Activated T-helper 1 cell treated with Interleukin-2 at 50 U/mL for 16 hours (primary cell): ENCODE measurements around the gene FGF19.
"Not testable (repeated sequence)": the region's sequence is repeated elsewhere in the genome, so short reads cannot be mapped to it uniquely, and the experiment has no call there.

Experiments
- DNase-seq: peaks from one replicate; pipeline ENCODE4 v3.0.0-alpha.2; 2020; ENCODE audit warnings: low read depth

Gene FGF19

DNA sequence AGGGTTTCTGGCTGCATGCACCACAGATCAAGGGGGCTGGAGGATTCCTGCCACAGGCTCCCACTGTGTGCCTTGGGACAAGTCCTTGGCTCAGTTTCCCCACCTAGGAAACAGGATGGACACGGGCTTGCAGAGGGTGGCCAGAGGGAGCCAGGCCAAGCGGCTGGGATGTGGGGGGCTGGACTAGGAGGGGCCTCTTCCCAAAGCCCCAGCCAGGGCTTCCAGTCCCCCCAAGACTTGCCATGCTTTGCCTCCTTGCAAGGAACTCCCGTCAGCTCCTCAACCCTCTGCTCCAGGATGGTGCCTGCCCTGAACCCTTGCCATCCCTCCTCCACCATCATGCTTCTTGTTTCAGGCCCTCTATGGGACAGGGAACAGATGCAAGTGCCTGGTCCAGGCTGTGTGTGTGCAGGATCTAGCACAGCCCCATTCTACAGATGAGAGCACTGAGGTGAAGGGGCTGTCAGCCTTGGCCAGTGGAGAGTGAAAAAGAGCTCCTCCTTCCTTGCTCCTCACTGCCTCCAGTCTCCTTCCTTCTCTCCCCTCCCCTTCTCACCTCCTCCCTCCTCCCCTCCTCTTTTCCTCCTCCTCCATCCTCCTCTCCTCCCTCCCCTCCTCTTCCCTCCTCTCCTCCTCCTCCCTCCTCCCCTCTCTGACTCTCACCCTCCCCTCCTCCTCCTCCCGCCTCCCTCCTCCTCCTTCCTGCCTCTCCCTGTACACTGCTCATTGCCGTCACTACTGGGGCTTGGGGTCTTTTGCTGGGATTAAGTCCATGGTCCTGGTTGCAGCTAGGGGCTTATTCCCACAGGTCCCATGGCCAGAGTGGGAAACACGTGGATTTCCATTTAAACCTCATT, 13.3 kb upstream of the FGF19 start:
- no peak for DNase-seq

DNA sequence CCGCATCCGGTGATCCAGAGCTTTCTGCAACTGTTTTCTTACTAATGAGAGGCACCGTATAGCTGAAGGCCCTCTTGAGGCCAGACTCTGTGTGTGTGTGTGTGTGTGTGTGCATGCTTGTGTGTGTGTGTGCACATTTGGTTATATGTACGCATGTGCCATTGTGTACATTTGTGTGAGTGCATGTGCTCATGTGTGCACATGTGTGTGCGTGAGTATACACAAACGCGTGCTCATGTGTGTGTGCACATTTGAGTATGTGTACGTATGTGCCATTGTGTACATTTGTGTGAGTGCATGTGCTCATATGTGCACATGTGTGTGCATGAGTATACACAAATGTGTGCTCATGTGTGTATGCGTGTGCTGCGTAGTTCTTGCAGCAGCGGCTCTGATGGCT, 12.3 kb upstream of the FGF19 start:
- DNase-seq: no peak

DNA sequence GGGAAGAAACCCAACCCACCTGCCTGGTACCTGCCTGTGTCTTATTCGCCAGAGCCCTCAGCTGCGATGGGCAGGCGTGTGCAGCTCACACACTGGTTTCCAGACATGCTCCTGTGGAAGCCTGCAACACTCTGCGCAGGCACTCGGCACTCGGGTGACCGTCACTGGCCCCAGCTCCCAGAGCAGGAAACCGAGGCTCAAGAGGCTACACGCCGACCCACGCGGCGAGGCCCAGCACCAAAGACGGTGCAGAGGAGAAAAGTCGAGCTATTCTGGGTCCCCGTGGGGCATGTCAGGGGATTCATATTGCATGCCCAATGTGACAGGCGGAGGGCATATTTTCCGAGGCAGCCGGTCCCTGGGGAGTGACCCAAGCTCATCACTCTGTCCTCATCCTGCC, 11.6 kb upstream of the FGF19 start:
- no peak for DNase-seq

DNA sequence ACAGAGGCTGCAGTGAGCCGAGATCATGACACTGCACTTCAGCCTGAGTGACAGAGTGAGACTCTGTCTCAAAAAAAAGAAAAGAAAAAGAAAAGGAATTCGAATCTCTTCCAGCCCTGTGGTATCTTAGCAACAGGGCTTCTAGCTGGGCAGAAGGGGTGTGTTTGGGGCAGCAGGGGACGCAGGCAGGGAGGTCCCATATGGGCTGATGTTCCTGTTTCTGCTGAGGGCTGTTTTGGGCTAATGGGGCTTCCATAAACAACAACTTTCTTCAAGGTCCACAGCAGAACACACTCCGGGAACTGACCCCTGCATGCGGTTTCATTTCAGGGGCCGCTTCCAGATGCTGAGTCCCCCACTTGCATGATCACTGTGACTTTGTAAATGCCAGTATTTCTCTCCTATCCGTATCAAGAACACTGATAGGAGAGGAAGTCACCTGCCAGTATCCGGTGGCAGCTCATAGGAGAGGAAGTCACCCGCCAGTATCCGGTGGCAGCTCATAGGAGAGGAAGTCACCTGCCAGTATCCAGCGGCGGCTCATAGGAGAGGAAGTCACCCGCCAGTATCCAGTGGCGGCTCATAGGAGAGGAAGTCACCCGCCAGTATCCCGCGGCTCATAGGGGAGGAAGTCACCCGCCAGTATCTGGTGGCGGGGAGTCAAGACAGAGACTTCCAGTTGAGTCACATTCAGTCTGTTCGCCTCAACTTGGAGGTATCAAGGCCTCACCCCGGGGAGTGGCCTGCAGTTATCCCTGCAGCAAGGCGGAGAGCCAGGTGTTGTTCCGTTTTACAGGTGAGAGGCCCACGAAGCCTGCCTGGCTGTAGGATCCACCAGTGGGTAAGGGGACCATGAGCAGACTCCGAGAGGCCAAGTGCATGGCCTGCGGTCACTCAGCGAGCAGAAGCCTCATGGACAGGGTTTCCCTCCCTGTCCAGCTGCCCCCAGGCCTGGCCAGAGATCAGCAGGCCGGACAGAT, 8.3 kb upstream of the FGF19 start:
- DNase-seq: no peak

DNA sequence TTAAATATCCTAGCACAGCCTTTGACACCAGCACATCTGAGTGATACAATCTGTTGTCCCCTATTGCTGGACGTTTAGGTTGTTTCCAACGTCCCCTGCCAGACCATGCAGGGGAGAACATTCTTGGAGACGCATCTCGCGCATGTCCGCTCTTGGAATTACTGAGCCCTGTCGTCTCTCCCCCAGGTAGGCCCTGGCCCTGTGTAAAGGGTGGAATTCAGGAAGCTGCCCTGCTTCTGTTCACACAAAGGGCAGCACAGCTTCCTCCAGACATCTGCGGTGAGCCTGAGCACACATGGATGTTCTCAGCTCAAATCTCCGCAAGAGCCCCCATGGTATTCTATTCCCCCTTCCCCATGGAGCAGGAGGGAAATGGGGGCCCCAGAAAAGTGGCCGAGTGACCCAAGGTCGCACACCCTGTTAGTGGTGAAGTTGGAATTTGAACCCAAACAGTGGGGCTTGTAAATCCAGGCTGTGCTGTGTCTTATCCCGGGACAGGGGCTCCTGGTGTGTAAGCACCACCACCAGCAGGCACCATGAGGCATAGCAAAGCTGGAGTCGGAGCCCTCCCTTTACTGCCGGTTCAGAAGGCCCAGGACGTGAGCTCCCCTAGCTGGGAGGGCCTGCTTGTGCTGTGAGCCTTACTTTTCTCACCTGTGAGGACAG, 5.0 kb upstream of the FGF19 start:
- DNase-seq: no peak

DNA sequence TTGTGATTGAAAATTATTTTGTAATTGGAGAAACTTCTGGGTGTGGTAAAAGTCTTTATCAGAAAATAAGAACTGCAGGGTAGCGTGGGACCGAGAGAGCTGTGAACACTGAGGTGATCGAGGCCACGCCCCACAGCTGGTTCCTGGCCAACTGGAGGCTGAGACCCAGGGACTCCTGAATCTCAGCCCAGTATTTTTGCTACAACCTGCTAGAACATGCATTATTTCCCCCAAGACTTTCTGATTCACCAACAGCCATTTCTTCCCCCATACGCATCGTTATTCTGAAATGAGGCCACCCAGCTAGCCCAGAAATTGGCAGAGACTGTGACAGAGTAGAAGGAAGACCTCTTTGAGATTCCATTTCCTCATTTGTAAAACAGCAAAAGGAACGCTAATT, 3.4 kb upstream of the FGF19 start:
- no peak for DNase-seq

DNA sequence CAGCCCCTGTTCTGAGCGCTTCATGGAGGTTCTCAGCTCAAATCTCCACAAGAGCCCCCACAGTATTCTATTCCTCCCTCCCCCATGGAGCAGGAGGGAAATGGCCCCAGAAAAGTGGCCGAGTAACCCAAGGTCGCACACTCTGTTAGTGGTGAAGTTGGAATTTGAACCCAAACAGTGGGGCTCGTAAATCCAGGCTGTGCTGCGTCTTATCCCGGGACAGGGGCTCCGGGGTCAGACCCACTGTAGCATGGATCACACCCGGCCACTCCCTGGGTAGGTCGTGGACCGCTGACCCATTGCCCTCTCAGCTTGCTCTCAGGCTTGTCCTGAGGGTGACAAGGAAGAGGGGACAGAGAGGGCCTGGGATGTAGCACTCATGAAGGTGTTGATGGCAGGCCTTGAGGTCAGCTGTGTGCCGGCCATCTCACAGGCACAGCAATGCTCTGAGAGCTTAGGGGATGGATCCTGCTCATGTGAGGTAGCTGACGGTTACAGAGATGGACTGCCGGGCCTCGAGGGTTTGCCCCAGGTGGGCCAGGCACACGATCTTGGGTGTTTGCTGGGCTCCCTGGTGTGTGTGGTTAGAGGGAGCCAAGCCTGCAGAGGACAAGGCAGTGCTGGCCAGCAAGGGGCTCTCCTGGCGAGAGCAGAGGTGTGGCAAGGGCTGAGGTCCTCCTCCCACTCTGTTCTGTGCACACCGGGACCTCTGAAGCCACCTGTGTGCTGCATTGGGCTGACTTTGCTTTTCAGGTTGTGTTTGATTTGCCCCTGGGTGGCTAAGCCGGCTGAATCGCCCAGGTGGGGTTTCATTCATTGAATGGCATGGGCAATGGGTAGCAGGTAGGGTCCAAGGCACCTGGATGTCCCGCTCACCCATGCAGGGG, 2.3 kb upstream of the FGF19 start:
- no peak for DNase-seq

DNA sequence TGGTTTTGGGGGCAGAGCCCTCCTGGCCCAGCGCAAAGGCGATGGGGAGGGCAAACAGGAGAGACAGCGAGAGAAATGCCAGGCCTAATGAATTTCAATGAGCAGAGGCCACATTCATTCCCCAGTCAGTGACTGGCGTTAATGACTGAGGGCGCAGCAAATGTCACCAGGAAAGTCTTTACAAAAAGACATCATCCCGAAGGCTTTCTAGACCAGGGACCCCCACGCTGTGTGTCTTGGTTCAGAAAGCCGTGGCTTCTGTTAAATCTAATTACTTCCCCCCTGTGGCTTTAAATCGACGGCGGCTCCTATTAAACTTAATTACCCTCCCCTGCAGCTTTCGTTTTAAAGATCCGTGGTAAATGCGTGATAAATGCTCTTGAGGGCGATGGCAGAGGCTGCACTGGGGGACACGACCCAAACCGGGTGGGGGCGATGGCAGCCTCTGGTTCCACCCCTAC, 1.6 kb upstream of the FGF19 start:
- no peak for DNase-seq

DNA sequence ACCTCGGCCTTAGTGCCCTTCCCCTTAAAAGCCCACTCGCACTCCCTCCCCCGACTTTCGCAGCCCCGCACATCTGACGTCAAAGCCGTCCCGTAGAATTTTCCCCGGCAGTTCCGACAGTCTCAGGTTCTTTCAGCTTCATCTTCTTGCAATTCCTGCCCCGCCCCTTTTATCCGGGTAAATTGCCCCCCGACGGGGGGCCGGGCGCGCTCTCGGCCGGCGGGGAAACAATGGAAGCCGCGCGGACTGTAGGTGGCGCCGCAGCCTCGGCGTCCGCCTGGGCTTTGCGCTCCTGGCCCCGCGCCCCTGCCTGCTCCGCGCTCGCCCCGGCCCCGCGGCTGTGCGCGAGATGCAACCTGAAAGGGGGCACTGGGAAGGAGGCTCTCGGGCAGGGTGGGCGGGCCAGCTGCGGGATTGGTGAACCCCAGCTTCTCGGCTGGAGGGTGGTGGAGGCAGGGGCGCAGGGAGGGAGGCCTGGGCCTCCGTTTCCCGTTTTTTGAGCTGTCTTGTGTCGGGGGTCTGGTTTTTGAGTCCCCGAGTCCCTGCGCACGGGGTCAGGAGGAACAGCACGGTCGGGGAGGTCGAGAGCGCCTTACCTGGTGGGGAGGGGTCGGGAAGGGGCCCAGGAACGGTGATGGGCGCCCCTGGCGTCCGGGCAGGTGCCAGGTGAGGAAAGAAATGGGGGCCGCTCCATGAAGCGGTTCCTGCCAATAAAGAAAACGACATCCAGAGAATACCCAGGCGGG, 859 bp upstream of the FGF19 start:
- no peak for DNase-seq

DNA sequence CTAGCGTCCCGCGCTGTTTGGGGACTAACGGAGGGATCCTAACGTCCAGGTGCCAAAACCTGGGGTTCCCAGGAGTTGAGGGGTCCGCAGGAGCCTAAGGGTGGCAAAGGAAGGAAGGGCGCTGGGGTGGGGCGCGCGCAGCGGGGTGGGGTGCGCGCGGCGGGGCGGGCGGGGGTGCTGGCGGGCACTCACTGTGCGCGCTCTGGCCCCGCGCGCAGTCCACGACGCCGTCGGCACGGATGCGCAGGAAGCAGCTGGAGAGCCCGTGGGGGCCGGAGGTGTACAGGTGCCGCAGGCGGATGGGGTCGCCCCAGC, 412 bp downstream of the FGF19 start:
- DNase-seq: no peak

DNA sequence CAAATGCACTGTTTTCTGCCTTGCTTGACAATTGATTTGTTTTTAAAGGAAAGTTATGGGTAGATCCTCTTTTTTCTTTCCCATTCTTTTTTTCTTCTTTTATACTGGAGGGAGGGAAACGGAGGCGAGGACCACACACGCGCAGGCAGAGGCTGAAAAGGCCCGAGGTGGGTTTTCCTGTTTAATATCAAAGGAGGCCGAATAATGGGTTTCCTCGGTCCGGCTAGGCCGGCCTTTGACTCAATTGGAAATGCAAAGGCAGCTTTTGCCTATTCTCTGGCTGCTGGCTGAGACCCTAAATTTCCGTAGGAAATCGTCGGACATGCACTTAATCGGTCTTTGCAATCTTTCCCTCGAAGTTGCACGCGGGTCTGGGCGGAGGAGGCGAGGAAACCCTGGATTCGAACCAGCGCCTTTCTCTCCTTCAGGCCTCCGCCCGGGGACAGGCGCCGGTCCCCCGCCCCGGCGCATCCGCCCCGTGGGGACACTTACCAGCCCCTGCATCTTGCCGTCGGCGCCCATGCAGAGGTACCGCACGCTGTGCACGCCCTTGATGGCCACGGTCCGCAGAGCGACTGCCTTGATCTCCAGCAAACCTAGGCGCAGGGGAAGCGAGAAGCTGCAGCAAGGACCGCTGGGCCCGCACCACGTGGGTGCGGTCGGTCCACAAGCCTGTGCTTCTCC, 911 bp downstream of the FGF19 start:
- DNase-seq: no peak

DNA sequence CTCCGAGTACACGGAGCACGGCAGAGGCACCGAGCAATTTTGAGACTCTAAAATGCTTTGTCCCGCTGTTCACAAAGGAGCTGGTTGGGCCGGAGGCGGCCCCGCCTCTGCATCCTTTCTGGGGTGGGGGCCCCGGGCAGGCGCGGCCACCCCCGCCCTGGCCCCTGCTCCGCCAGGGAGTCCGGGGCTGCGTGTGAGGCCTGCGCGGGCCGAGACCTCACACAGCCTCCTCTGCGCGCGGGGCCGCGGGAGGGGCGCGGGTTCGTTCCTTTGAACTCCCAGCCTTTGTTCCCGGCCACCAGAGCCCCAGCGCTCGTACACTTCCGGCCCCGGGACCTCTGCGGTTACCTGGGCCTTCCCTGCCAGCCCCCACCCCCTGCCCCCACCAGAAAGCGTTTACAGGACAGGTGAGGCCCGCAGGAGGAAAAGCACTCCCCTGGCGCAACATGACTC, 1.6 kb downstream of the FGF19 start:
- DNase-seq: no peak

DNA sequence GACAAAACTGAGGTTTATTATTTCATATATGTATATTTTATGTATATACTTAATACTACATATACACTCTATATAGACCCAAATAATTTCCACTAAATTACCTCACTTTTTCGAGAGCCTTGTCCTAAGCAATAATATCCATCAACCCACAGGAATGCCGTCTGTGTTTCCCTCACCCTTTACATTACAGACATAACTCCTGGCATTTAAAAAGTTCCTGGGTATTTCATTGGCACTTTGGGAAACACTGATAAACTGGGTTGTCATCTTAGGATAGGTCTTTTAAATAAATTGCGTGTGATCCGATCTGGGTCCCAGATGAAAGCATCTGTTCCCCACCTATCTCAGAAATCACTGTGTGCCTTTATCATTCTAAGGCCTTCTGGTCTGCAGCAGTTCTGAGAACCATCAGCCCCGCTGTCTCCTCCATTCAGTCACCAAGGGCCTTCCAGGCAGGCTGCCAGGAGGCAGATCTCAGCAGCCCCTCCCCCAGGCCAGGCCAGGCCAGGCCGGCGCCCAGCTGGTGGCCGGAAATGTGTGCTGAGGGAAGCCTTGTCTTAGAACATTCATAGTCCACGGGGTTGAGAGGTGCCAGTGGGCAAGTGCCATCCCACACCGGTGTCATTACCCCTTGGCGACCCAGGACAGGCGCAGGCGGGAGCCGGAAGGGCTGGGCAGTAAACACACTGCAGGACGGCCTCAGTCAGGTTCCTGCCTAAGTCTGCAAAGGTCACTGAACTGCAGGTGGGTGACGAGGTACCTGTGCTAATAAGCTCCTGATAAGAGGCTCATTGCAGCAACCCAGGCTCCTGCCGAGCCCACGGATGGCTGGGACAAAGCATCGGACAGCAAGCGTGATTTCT, 3.3 kb downstream of the FGF19 start:
- DNase-seq: no peak

DNA sequence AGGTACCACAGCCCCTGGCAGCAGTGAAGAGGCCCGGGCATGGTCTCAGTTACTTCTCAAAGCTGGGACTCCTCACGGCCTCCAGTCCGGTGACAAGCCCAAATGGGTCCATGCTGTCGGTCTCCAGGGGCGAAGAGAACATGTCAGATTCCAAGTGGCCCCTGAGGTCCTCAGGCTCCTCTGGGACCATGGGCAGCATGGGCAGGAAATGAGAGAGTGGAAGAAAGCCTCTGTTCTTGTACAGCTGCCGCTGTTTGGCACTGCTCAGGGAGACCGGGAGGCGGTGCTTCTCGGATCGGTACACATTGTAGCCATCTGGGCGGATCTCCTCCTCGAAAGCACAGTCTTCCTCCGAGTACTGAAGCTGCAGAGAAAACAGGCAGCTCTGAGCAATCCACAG, 4.6 kb downstream of the FGF19 start:
- DNase-seq: no peak

DNA sequence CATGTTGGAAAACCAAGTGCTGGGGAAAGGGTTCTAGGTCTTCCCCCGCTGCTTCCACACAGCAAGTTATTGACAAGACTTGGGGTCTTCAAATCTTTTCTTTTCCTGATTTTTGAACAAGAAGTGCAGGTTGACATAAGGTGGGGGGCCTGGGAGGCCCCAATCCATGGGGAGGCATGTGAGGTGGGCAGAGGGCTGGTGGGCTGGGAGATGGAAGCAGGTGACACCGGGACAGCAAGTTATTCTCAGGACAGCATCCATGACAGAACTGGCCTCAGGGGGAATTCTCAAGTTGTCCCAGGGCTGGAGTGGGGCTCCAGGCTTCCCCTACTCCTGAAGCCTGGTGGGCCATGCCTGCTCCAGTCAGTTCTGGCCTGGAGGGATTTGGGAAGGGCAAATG, 5.5 kb downstream of the FGF19 start:
- DNase-seq: no peak

DNA sequence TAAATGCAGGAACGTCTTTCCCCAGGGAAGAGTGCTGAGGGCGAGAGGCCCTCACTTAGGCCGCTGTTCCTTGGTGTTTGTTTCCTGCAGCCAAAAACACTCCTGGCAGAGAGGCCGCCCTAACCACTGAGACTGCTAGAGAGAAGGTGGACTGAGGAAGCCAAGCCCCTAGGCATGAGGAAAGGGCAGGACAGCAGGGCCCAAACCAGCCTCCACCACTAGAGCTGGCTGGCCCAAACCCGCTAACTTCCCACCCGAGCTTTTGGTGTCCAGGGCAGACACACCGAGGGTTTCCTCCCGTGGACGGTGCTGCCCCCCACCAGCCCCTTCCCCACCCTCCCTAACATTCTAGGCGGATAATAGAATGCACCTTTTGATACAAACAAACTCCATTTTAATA, 6.0 kb downstream of the FGF19 start:
- no peak for DNase-seq

DNA sequence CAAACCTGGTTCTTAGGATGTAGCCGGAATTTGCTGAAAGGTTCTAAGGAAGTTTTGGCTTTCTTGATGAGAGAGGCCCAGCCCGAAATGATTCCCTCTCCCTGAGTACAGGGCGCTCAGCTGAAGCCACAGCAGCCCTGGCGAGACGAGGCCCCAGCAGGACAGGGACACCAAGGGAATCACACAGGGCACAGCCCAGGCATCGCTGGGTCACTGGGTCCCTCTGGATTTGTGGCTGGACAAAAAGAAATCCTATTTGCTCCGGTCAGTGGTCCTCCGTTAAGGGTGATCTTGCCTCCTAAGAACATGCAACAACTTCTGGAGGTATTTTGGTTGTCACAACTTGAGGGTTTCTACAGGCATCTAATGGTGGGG, 6.4 kb downstream of the FGF19 start:
- no peak for DNase-seq

DNA sequence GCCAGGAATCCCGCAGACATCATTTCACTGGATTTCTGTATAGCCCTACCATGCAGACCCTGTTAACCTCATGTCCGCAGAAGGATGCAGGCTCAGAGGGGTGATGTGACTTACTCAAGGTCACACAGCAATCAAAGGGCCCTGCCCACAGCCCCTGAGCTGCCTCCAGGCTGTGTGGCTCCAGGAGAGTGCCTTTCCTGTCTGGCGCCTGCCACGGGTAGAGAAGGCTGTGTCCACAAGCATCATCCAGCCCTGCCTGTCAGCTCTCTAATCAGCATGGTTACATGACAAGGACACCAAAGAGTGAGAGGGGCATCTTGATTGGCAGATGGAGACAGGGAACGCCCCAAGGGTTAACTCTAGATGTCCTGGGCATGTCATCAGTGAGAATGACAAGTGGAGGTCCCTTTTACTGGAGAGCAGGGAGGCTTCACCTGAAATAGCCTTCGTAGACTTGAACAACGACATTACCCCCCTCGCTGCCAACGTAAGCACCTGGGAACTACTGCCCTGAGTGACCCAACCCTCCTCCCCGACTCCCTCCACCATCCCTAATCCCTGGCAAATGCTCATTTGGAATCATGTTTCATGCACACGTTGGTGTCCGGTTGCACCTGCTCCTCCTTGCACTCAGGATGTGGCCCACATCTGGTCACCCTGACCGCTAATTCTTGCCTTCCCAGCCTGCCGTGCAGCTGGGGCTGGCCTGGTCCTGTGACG, 6.9 kb downstream of the FGF19 start:
- DNase-seq: no peak

DNA sequence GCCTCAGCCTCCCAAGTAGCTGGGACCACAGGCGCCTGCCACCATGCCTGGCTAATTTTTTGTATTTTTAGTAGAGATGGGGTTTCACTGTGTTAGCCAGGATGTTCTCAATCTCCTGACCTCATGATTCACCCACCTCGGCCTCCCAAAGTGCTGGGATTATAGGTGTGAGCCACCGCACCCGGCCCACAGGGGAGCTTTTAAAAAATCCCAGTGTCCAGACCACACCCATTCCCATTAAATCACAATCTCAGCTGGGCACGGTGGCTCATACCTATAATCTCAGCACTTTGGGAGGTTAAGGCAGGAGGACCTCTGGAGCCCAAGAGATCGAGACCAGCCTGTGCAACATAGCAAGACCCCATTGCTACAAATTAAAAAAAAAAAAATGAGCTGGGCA, 7.8 kb downstream of the FGF19 start:
- not testable (repeated sequence) for DNase-seq
